Measurements from ENCODE around the gene ZDHHC13.

ZDHHC13 gene

GRCh38 chr11:19110295-19110694, 6.7 kb upstream of the ZDHHC13 start:
- H3K4me3 ChIP-seq (ENCODE audit: low read depth in 1 of 2, low read length in 1 of 2): no peak overlapping the region
- peaks cover 32 to 34% of the 10 kb centered on the region in 2 experiments for H3K4me1 ChIP-seq (ENCODE audit: control insufficient read depth in 1 of 2, insufficient read depth in 1 of 2, low read depth in 1 of 2, low read length in 1 of 2)
- no peak overlapping the region for H3K27ac ChIP-seq
- no peaks in the 10 kb centered on the region for H3K9me3 ChIP-seq
- no peak for TF ChIP-seq CTCF (IDR thresholded peaks at IDR 0.05)
- H3K36me3 ChIP-seq: no peaks in the 10 kb centered on the region
- no peaks in the 10 kb centered on the region for H3K27me3 ChIP-seq

GRCh38 chr11:19111809-19112208, 5.2 kb upstream of the ZDHHC13 start:
- no peaks in the 10 kb centered on the region for H3K36me3 ChIP-seq
- TF ChIP-seq CTCF (IDR thresholded peaks at IDR 0.05): no peak
- no peak overlapping the region for H3K27ac ChIP-seq
- no peaks in the 10 kb centered on the region for H3K27me3 ChIP-seq
- no peaks in the 10 kb centered on the region for H3K9me3 ChIP-seq
- H3K4me3 ChIP-seq (ENCODE audit: low read depth in 1 of 2, low read length in 1 of 2): no peak overlapping the region
- H3K4me1 ChIP-seq (ENCODE audit: control insufficient read depth in 1 of 2, insufficient read depth in 1 of 2, low read depth in 1 of 2, low read length in 1 of 2): peaks cover 31 to 33% of the 10 kb centered on the region in 2 experiments

GRCh38 chr11:19116276-19116970, 545 bp upstream of the ZDHHC13 start:
- no peak for TF ChIP-seq CTCF (IDR thresholded peaks at IDR 0.05)
- H3K36me3 ChIP-seq: no peaks in the 10 kb centered on the region
- H3K4me3 ChIP-seq (ENCODE audit: low read depth in 1 of 2, low read length in 1 of 2): peak overlapping the region; percentile 69 to 94
- H3K9me3 ChIP-seq: no peaks in the 10 kb centered on the region
- peaks cover 47 to 51% of the 10 kb centered on the region in 2 experiments for H3K4me1 ChIP-seq (ENCODE audit: control insufficient read depth in 1 of 2, insufficient read depth in 1 of 2, low read depth in 1 of 2, low read length in 1 of 2)
- peak overlapping the region; percentile 72 for H3K27ac ChIP-seq
- no peaks in the 10 kb centered on the region for H3K27me3 ChIP-seq

- H3K27me3 ChIP-seq: no peaks in the 10 kb centered on the region
- peak overlapping the region; percentile 72 for H3K27ac ChIP-seq
- H3K36me3 ChIP-seq: no peaks in the 10 kb centered on the region
- H3K4me3 ChIP-seq (ENCODE audit: low read depth in 1 of 2, low read length in 1 of 2): peak overlapping the region; percentile 69 to 94
- no peak for TF ChIP-seq CTCF (IDR thresholded peaks at IDR 0.05)
- no peaks in the 10 kb centered on the region for H3K9me3 ChIP-seq
- H3K4me1 ChIP-seq (ENCODE audit: control insufficient read depth in 1 of 2, insufficient read depth in 1 of 2, low read depth in 1 of 2, low read length in 1 of 2): peaks cover 52 to 55% of the 10 kb centered on the region in 2 experiments
Measured at GRCh38 chr11:19117760-19118097, 761 bp downstream of the ZDHHC13 start.

GRCh38 chr11:19121646-19122045, 4.7 kb downstream of the ZDHHC13 start:
- no peak overlapping the region for H3K4me3 ChIP-seq (ENCODE audit: low read depth in 1 of 2, low read length in 1 of 2)
- no peak overlapping the region for H3K27ac ChIP-seq
- H3K9me3 ChIP-seq: no peaks in the 10 kb centered on the region
- no peak for TF ChIP-seq CTCF (IDR thresholded peaks at IDR 0.05)
- H3K4me1 ChIP-seq (ENCODE audit: control insufficient read depth in 1 of 2, insufficient read depth in 1 of 2, low read depth in 1 of 2, low read length in 1 of 2): peaks cover 46 to 49% of the 10 kb centered on the region in 2 experiments
- H3K27me3 ChIP-seq: no peaks in the 10 kb centered on the region
- peaks cover 14% of the 10 kb centered on the region for H3K36me3 ChIP-seq

Data from neutrophil (primary cell).